ENCODE results near the gene CACNA2D2. TPM values are rescaled to one million over a fixed set of nuclear protein-coding genes. Genes with fewer than 3 reads are reported as not detected.

CACNA2D2 gene
- total RNA-seq, 1 experiment from 2014 or later, result 22.0 TPM

GRCh38 chr3:50337175-50337861 is 166.1 kb downstream of the CACNA2D2 start (continued):
- TF ChIP-seq, protein P1, sequence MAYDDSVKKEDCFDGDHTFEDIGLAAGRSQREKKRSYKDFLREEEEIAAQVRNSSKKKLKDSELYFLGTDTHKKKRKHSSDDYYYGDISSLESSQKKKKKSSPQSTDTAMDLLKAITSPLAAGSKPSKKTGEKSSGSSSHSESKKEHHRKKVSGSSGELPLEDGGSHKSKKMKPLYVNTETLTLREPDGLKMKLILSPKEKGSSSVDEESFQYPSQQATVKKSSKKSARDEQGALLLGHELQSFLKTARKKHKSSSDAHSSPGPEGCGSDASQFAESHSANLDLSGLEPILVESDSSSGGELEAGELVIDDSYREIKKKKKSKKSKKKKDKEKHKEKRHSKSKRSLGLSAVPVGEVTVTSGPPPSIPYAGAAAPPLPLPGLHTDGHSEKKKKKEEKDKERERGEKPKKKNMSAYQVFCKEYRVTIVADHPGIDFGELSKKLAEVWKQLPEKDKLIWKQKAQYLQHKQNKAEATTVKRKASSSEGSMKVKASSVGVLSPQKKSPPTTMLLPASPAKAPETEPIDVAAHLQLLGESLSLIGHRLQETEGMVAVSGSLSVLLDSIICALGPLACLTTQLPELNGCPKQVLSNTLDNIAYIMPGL (CRISPR knock-in tag; IDR thresholded peaks at IDR 0.05), result peak; percentile 42; the same call in 1 of the 2 replicates
- TF ChIP-seq ZBTB21 (CRISPR knock-in tag; IDR thresholded peaks at IDR 0.05; ENCODE audit: borderline replicate concordance) (peak; percentile 81; the same call in 1 of the 2 replicates), ZNF416 (CRISPR knock-in tag; IDR thresholded peaks at IDR 0.05) (no peak; the same call in 1 of the 2 replicates), MAX (CRISPR knock-in tag; IDR thresholded peaks at IDR 0.05) (peak; percentile 95), NFYB (CRISPR knock-in tag; conservative IDR thresholded peaks at IDR 0.05; ENCODE audit: low read depth) (peak; percentile 39), TEAD4 (CRISPR knock-in tag; IDR thresholded peaks at IDR 0.05) (no peak), NFE2L1 (CRISPR knock-in tag; IDR thresholded peaks at IDR 0.05) (no peak; the same call in none of the 2 replicates), MLX (CRISPR knock-in tag; IDR thresholded peaks at IDR 0.05) (no peak), ZNF219 (CRISPR knock-in tag; IDR thresholded peaks at IDR 0.05; ENCODE audit: borderline replicate concordance) (no peak), ZNF232 (CRISPR knock-in tag; IDR thresholded peaks at IDR 0.05) (peak; percentile 88; the same call in 1 of the 2 replicates), SP1 (CRISPR knock-in tag; conservative IDR thresholded peaks at IDR 0.05) (peak; percentile 79; the same call in 1 of the 2 replicates), ZNF138 (CRISPR knock-in tag; conservative IDR thresholded peaks at IDR 0.05) (peak; percentile 90), ELF4 (CRISPR knock-in tag; IDR thresholded peaks at IDR 0.05; ENCODE audit: low read depth) (no peak), ZNF423 (CRISPR knock-in tag; IDR thresholded peaks at IDR 0.05) (no peak), ETV6 (CRISPR knock-in tag; IDR thresholded peaks at IDR 0.05) (peak; percentile 65; the same call in 1 of the 2 replicates), MYBL2 (CRISPR knock-in tag; IDR thresholded peaks at IDR 0.05) (peak; percentile 98), TEAD1 (CRISPR knock-in tag; IDR thresholded peaks at IDR 0.05) (peak; percentile 87; the same call in 1 of the 2 replicates), TP53 (CRISPR knock-in tag; IDR thresholded peaks at IDR 0.05) (no peak; the same call in 1 of the 2 replicates), NR2C2 (CRISPR knock-in tag; IDR thresholded peaks at IDR 0.05) (no peak), ZNF425 (CRISPR knock-in tag; conservative IDR thresholded peaks at IDR 0.05) (no peak), GABPB1 (CRISPR knock-in tag; IDR thresholded peaks at IDR 0.05) (peak; percentile 50; the same call in 1 of the 2 replicates)
- TF ChIP-seq, protein P2, sequence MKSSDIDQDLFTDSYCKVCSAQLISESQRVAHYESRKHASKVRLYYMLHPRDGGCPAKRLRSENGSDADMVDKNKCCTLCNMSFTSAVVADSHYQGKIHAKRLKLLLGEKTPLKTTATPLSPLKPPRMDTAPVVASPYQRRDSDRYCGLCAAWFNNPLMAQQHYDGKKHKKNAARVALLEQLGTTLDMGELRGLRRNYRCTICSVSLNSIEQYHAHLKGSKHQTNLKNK (CRISPR knock-in tag; IDR thresholded peaks at IDR 0.05), result no peak
- TF ChIP-seq, protein P3, sequence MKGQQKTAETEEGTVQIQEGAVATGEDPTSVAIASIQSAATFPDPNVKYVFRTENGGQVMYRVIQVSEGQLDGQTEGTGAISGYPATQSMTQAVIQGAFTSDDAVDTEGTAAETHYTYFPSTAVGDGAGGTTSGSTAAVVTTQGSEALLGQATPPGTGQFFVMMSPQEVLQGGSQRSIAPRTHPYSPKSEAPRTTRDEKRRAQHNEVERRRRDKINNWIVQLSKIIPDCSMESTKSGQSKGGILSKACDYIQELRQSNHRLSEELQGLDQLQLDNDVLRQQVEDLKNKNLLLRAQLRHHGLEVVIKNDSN (CRISPR knock-in tag; IDR thresholded peaks at IDR 0.05), result 0 out of 2 replicates have a peak, but pooled peaks have one; percentile 15
- TF ChIP-seq, protein P4, sequence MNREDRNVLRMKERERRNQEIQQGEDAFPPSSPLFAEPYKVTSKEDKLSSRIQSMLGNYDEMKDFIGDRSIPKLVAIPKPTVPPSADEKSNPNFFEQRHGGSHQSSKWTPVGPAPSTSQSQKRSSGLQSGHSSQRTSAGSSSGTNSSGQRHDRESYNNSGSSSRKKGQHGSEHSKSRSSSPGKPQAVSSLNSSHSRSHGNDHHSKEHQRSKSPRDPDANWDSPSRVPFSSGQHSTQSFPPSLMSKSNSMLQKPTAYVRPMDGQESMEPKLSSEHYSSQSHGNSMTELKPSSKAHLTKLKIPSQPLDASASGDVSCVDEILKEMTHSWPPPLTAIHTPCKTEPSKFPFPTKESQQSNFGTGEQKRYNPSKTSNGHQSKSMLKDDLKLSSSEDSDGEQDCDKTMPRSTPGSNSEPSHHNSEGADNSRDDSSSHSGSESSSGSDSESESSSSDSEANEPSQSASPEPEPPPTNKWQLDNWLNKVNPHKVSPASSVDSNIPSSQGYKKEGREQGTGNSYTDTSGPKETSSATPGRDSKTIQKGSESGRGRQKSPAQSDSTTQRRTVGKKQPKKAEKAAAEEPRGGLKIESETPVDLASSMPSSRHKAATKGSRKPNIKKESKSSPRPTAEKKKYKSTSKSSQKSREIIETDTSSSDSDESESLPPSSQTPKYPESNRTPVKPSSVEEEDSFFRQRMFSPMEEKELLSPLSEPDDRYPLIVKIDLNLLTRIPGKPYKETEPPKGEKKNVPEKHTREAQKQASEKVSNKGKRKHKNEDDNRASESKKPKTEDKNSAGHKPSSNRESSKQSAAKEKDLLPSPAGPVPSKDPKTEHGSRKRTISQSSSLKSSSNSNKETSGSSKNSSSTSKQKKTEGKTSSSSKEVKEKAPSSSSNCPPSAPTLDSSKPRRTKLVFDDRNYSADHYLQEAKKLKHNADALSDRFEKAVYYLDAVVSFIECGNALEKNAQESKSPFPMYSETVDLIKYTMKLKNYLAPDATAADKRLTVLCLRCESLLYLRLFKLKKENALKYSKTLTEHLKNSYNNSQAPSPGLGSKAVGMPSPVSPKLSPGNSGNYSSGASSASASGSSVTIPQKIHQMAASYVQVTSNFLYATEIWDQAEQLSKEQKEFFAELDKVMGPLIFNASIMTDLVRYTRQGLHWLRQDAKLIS (CRISPR knock-in tag; IDR thresholded peaks at IDR 0.05; ENCODE audit: borderline replicate concordance), result 0 out of 2 replicates have a peak, but pooled peaks have one; percentile 64
- TF ChIP-seq, protein P5, sequence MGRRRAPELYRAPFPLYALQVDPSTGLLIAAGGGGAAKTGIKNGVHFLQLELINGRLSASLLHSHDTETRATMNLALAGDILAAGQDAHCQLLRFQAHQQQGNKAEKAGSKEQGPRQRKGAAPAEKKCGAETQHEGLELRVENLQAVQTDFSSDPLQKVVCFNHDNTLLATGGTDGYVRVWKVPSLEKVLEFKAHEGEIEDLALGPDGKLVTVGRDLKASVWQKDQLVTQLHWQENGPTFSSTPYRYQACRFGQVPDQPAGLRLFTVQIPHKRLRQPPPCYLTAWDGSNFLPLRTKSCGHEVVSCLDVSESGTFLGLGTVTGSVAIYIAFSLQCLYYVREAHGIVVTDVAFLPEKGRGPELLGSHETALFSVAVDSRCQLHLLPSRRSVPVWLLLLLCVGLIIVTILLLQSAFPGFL (CRISPR knock-in tag; IDR thresholded peaks at IDR 0.05; ENCODE audit: borderline replicate concordance), result 0 out of 2 replicates have a peak, but pooled peaks have one; percentile 46
- TF ChIP-seq, protein P6, sequence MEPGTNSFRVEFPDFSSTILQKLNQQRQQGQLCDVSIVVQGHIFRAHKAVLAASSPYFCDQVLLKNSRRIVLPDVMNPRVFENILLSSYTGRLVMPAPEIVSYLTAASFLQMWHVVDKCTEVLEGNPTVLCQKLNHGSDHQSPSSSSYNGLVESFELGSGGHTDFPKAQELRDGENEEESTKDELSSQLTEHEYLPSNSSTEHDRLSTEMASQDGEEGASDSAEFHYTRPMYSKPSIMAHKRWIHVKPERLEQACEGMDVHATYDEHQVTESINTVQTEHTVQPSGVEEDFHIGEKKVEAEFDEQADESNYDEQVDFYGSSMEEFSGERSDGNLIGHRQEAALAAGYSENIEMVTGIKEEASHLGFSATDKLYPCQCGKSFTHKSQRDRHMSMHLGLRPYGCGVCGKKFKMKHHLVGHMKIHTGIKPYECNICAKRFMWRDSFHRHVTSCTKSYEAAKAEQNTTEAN (CRISPR knock-in tag; IDR thresholded peaks at IDR 0.05), result peak; percentile 86; the same call in 1 of the 2 replicates
